Stromal cell of bone marrow (primary cell): ENCODE data around the gene BCDIN3D.
"Not testable (repeated sequence)": the region's sequence is repeated elsewhere in the genome, so short reads cannot be mapped to it uniquely, and the experiment has no call there.

Source experiments
- DNase-seq: peaks from one replicate; pipeline ENCODE4 v3.0.0-alpha.2; 2012; ENCODE audit warnings: low read depth

The BCDIN3D gene

GRCh38 chr12:49855890-49856289 is 13.0 kb upstream of the BCDIN3D start:
- not testable (repeated sequence) for DNase-seq

GRCh38 chr12:49854976-49855375 is 12.1 kb upstream of the BCDIN3D start:
- DNase-seq: no peak

GRCh38 chr12:49853671-49854070 is 10.8 kb upstream of the BCDIN3D start:
- no peak for DNase-seq

- no peak for DNase-seq
Observed at GRCh38 chr12:49847161-49847560, 4.3 kb upstream of the BCDIN3D start.

GRCh38 chr12:49846032-49846431 is 3.1 kb upstream of the BCDIN3D start:
- no peak for DNase-seq

- DNase-seq: no peak
Observed at GRCh38 chr12:49843876-49844437, 1.1 kb upstream of the BCDIN3D start.

- DNase-seq: no peak
Observed at GRCh38 chr12:49843411-49843810, 505 bp upstream of the BCDIN3D start.

- DNase-seq: no peak
Observed at GRCh38 chr12:49838973-49839633, 3.8 kb downstream of the BCDIN3D start.

- DNase-seq: peak; percentile 64
Observed at GRCh38 chr12:49832836-49833421, 10.0 kb downstream of the BCDIN3D start.

- no peak for DNase-seq
Observed at GRCh38 chr12:49831717-49832116, 11.2 kb downstream of the BCDIN3D start.

- peak; percentile 92 for DNase-seq
Observed at GRCh38 chr12:49828133-49829091, 14.5 kb downstream of the BCDIN3D start, which contains the start of gene NCKAP5L. Gene NCKAP5L, minus strand, starts transcription at chr12:49828413. Its CDS starts 24,369 bp downstream, at chr12:49804044.

GRCh38 chr12:49827401-49828099 is 15.4 kb downstream of the BCDIN3D start:
- DNase-seq: no peak

GRCh38 chr12:49827051-49827400 is 15.9 kb downstream of the BCDIN3D start:
- DNase-seq: no peak

- DNase-seq: no peak
Observed at GRCh38 chr12:49825971-49826421, 16.9 kb downstream of the BCDIN3D start.

GRCh38 chr12:49825360-49825970 is 17.4 kb downstream of the BCDIN3D start:
- DNase-seq: peak; percentile 53

GRCh38 chr12:49824895-49825294 is 18.0 kb downstream of the BCDIN3D start:
- peak; percentile 82 for DNase-seq

GRCh38 chr12:49824416-49824815 is 18.5 kb downstream of the BCDIN3D start:
- no peak for DNase-seq

- no peak for DNase-seq
Observed at GRCh38 chr12:49823951-49824350, 19.0 kb downstream of the BCDIN3D start.

GRCh38 chr12:49823350-49823749 is 19.6 kb downstream of the BCDIN3D start:
- no peak for DNase-seq

- no peak for DNase-seq
Observed at GRCh38 chr12:49821373-49822287, 21.3 kb downstream of the BCDIN3D start.
